ENCODE results near the gene FBXO2. TPM values are rescaled to one million over a fixed set of nuclear protein-coding genes. Genes with fewer than 3 reads are reported as not detected.
"Not testable (repeated sequence)": the region's sequence is repeated elsewhere in the genome, so short reads cannot be mapped to it uniquely, and the experiment has no call there.

FBXO2 gene
- total RNA-seq, 2 experiments from 2014 or later = 1.8 to 2.1 TPM

GRCh38 chr1:11611638-11612327, 42.4 kb downstream of the FBXO2 start:
- CTCF ChIA-PET = no interaction called here
- Mint-ChIP-seq H3K4me1 (no peaks in the 10 kb centered on the region), H3K27me3 (no peaks in the 10 kb centered on the region), H3K9me3 (no peaks in the 10 kb centered on the region), H3K36me3 (ENCODE audit: low read depth) (no peaks in the 10 kb centered on the region), H3K4me3 (no peak overlapping the region), H3K27ac (no peak overlapping the region)
- POLR2A ChIA-PET = no interaction called here
- DNase-seq = no peak

- Mint-ChIP-seq H3K36me3 (ENCODE audit: low read depth) (no peaks in the 10 kb centered on the region), H3K27ac (no peak overlapping the region), H3K4me1 (no peaks in the 10 kb centered on the region), H3K4me3 (no peak overlapping the region), H3K27me3 (no peaks in the 10 kb centered on the region), H3K9me3 (no peaks in the 10 kb centered on the region)
- CTCF ChIA-PET = no interaction called here
- no peak for DNase-seq
- POLR2A ChIA-PET = no interaction called here
Observed at GRCh38 chr1:11610629-11611180, 43.5 kb downstream of the FBXO2 start.

GRCh38 chr1:11609378-11609777, 44.9 kb downstream of the FBXO2 start:
- DNase-seq; H3K27me3 Mint-ChIP-seq; H3K36me3 Mint-ChIP-seq (ENCODE audit: low read depth); POLR2A ChIA-PET; CTCF ChIA-PET; H3K27ac Mint-ChIP-seq; H3K4me3 Mint-ChIP-seq; H3K4me1 Mint-ChIP-seq; H3K9me3 Mint-ChIP-seq: not testable (repeated sequence)

GRCh38 chr1:11608596-11609130, 45.6 kb downstream of the FBXO2 start:
- H3K27ac Mint-ChIP-seq; CTCF ChIA-PET; H3K27me3 Mint-ChIP-seq; H3K4me1 Mint-ChIP-seq; H3K4me3 Mint-ChIP-seq; H3K36me3 Mint-ChIP-seq (ENCODE audit: low read depth); POLR2A ChIA-PET; DNase-seq; H3K9me3 Mint-ChIP-seq: not testable (repeated sequence)

GRCh38 chr1:11606775-11607174, 47.5 kb downstream of the FBXO2 start:
- no peaks in the 10 kb centered on the region for H3K27me3 Mint-ChIP-seq
- H3K4me1 Mint-ChIP-seq = no peaks in the 10 kb centered on the region
- no peaks in the 10 kb centered on the region for H3K9me3 Mint-ChIP-seq
- ChIA-PET POLR2A (no interaction called here), CTCF (no interaction called here)
- no peak overlapping the region for H3K4me3 Mint-ChIP-seq
- no peaks in the 10 kb centered on the region for H3K36me3 Mint-ChIP-seq (ENCODE audit: low read depth)
- H3K27ac Mint-ChIP-seq = no peak overlapping the region
- DNase-seq = no peak

- H3K4me1 Mint-ChIP-seq = no peaks in the 10 kb centered on the region
- POLR2A ChIA-PET = no interaction called here
- no peak for DNase-seq
- H3K27ac Mint-ChIP-seq = no peak overlapping the region
- H3K9me3 Mint-ChIP-seq = no peaks in the 10 kb centered on the region
- H3K36me3 Mint-ChIP-seq (ENCODE audit: low read depth) = no peaks in the 10 kb centered on the region
- H3K4me3 Mint-ChIP-seq = no peak overlapping the region
- CTCF ChIA-PET = interaction anchor here (1.1 kb wide), 1 partner anchor 239 kb away, joined by 3 read pairs; no protein-coding TSS in a partner anchor
- H3K27me3 Mint-ChIP-seq = no peaks in the 10 kb centered on the region
Observed at GRCh38 chr1:11602981-11603380, 51.2 kb downstream of the FBXO2 start.

GRCh38 chr1:11602424-11602823, 51.8 kb downstream of the FBXO2 start:
- no peaks in the 10 kb centered on the region for H3K9me3 Mint-ChIP-seq
- H3K27me3 Mint-ChIP-seq = no peaks in the 10 kb centered on the region
- H3K36me3 Mint-ChIP-seq (ENCODE audit: low read depth) = no peaks in the 10 kb centered on the region
- no peak overlapping the region for H3K27ac Mint-ChIP-seq
- ChIA-PET CTCF (no interaction called here), POLR2A (no interaction called here)
- no peaks in the 10 kb centered on the region for H3K4me1 Mint-ChIP-seq
- no peak overlapping the region for H3K4me3 Mint-ChIP-seq
- DNase-seq = no peak

- H3K27ac Mint-ChIP-seq = no peak overlapping the region
Observed at GRCh38 chr1:11600836-11601235, 53.4 kb downstream of the FBXO2 start.

GRCh38 chr1:11599891-11600576, 54.2 kb downstream of the FBXO2 start:
- H3K27me3 Mint-ChIP-seq = peaks cover 2% of the 10 kb centered on the region
- POLR2A ChIA-PET = no interaction called here
- no peak for DNase-seq
- H3K4me3 Mint-ChIP-seq = no peak overlapping the region
- H3K36me3 Mint-ChIP-seq (ENCODE audit: low read depth) = no peaks in the 10 kb centered on the region
- CTCF ChIA-PET = no interaction called here
- H3K4me1 Mint-ChIP-seq = no peaks in the 10 kb centered on the region
- H3K9me3 Mint-ChIP-seq = no peaks in the 10 kb centered on the region
- no peak overlapping the region for H3K27ac Mint-ChIP-seq

More at GRCh38 chr1:11600836-11601235, 53.4 kb downstream of the FBXO2 start:
- ChIA-PET POLR2A (no interaction called here), CTCF (no interaction called here)
- Mint-ChIP-seq H3K27me3 (peaks cover 2% of the 10 kb centered on the region), H3K4me3 (no peak overlapping the region), H3K36me3 (ENCODE audit: low read depth) (no peaks in the 10 kb centered on the region), H3K9me3 (no peaks in the 10 kb centered on the region), H3K4me1 (no peaks in the 10 kb centered on the region)
- DNase-seq = no peak

- ChIA-PET CTCF (no interaction called here), POLR2A (no interaction called here)
- Mint-ChIP-seq H3K9me3 (no peaks in the 10 kb centered on the region), H3K27ac (no peak overlapping the region), H3K27me3 (peaks cover 3% of the 10 kb centered on the region), H3K4me1 (no peaks in the 10 kb centered on the region), H3K4me3 (no peak overlapping the region), H3K36me3 (ENCODE audit: low read depth) (no peaks in the 10 kb centered on the region)
- DNase-seq = no peak
Observed at GRCh38 chr1:11598461-11598860, 55.8 kb downstream of the FBXO2 start.

Other genes with a start within 250 kb of the FBXO2 start
- under 1 TPM; 0.92 TPM for gene DISP3, start 175.3 kb downstream of the FBXO2 start, total RNA-seq
- 10 to 100 TPM; 32.6 to 37.8 TPM for gene FBXO44, start 448 bp upstream of the FBXO2 start, total RNA-seq
- 10 to 100 TPM; 28.1 to 29.6 TPM for gene FBXO6, start 9.8 kb upstream of the FBXO2 start, total RNA-seq
- gene MAD2L2, start 26.7 kb upstream of the FBXO2 start, total RNA-seq = 10 to 100 TPM; 68.7 to 73.3 TPM
- gene DRAXIN, start 37.3 kb upstream of the FBXO2 start, total RNA-seq = under 1 TPM; 0.54 to 0.62 TPM
- 10 to 100 TPM; 41.3 to 42.7 TPM for gene AGTRAP, start 81.7 kb upstream of the FBXO2 start, total RNA-seq
- gene C1orf167, start 107.8 kb upstream of the FBXO2 start, total RNA-seq = not detected
- 10 to 100 TPM; 23.8 to 29.0 TPM for gene MTHFR, start 151.5 kb upstream of the FBXO2 start, total RNA-seq
- 10 to 100 TPM; 13.2 to 15.7 TPM for gene CLCN6, start 151.8 kb upstream of the FBXO2 start, total RNA-seq
- not detected for gene NPPA, start 193.4 kb upstream of the FBXO2 start, total RNA-seq
- gene NPPB, start 204.5 kb upstream of the FBXO2 start, total RNA-seq = not detected